Thyroid gland (tissue), 4 donors: ENCODE data around the gene PAX6. TPM values are rescaled to one million over a fixed set of nuclear protein-coding genes. Genes with fewer than 3 reads are reported as not detected.

Source experiments
- DNase-seq, 2 donors: peaks; one replicate each; pipeline ENCODE4 v3.0.0-alpha.2; 2019
- H3K27ac ChIP-seq, 3 donors: fragments of 200-600 bp; sonication (generic); 1 replicate in 2 of 3; 2 replicates in 1 of 3; pipeline ENCODE4 v1.5.1; 2016 to 2019; ENCODE audit warnings: mild to moderate bottlenecking in 1 of 3, moderate library complexity in 1 of 3
- H3K27me3 ChIP-seq: fragments of 200-600 bp; sonication (generic); one replicate; pipeline ENCODE4 v1.5.1; 2019
- H3K36me3 ChIP-seq, 2 donors: fragments of 200-600 bp; sonication (generic); one replicate each; pipeline ENCODE4 v1.5.1; 2016 to 2019
- H3K4me1 ChIP-seq, 2 donors: fragments of 200-600 bp; sonication (generic); one replicate each; pipeline ENCODE4 v1.5.1; 2017 to 2019
- H3K4me3 ChIP-seq, 3 donors: fragments of 200-600 bp; sonication (generic); replicated peaks in 1 of 3; 1 replicate in 2 of 3; 2 replicates in 1 of 3; pipeline ENCODE4 v1.5.1; 2016; ENCODE audit warnings: mild to moderate bottlenecking in 1 of 3
- H3K9me3 ChIP-seq: fragments of 200-600 bp; sonication (generic); one replicate; pipeline ENCODE4 v1.5.1; 2017
- CTCF ChIP-seq, 6 experiments: fragments of 200-600 bp in 3 of 6; fragments of 450-650 bp in 3 of 6; sonication (generic) in 3 of 6; IDR thresholded peaks; one replicate each; pipeline ENCODE4 v1.5.1; 2016 to 2019; ENCODE audit warnings: antibody characterized with exemption in 6 of 6, mild to moderate bottlenecking in 2 of 6, inconsistent platforms in 1 of 6, moderate library complexity in 1 of 6
- POLR2A ChIP-seq, 2 donors: fragments of 450-650 bp; IDR thresholded peaks; one replicate each; pipeline ENCODE4 v1.6.1; 2017; ENCODE audit warnings: antibody characterized with exemption in 2 of 2, mild to moderate bottlenecking in 2 of 2, moderate library complexity in 1 of 2
- WGBS, 2 donors: methylation state at CpG; one replicate each; pipeline ENCODE4 v1.1.5; 2017; 5-methylcytosine and 5-hydroxymethylcytosine counted together
- intact Hi-C: fragments of 100-400 bp; cut with DNase I; formaldehyde crosslinking; loops from one replicate; pipeline ENCODE4 v1.15.1; 2023
- total RNA-seq, 4 donors: library from RNA; depleted of rRNA; stranded (reverse); fragments of >200 nt; gene quantifications; one replicate each; pipeline ENCODE4 v1.2.3, GENCODE V29; 2016

Gene PAX6
- total RNA-seq, 4 donors from 2014 or later = not detected

- Histone ChIP-seq H3K27ac (no peak overlapping the region), H3K4me3 (no peak overlapping the region), H3K27me3 (peaks cover 61% of the 10 kb centered on the region), H3K4me1 (peaks cover 13 to 15% of the 10 kb centered on the region in 2 donors), H3K9me3 (no peaks in the 10 kb centered on the region), H3K36me3 (no peaks in the 10 kb centered on the region)
- 11 to 13% methylated on average over 31 of the region's 31 CpGs for WGBS, 2 donors
- no peak for DNase-seq
- TF ChIP-seq CTCF (IDR thresholded peaks at IDR 0.05) = no peak
- no peak for TF ChIP-seq POLR2A (IDR thresholded peaks at IDR 0.05)
- intact Hi-C loops = no loop called here
Observed at GRCh38 chr11:31797190-31798056, 13.7 kb downstream of the PAX6 start.

GRCh38 chr11:31796499-31797189 lies 14.5 kb downstream of the PAX6 start:
- peaks cover 56% of the 10 kb centered on the region for H3K27me3 ChIP-seq
- no peak overlapping the region for H3K27ac ChIP-seq
- 14 to 15% methylated on average over 19 of the region's 19 CpGs for WGBS, 2 donors
- no peak overlapping the region for H3K4me3 ChIP-seq
- TF ChIP-seq CTCF (IDR thresholded peaks at IDR 0.05) (no peak), POLR2A (IDR thresholded peaks at IDR 0.05) (no peak)
- H3K4me1 ChIP-seq = peaks cover 13 to 15% of the 10 kb centered on the region in 2 donors
- no peak for DNase-seq
- intact Hi-C loops = no loop called here
- no peaks in the 10 kb centered on the region for H3K9me3 ChIP-seq
- no peaks in the 10 kb centered on the region for H3K36me3 ChIP-seq

GRCh38 chr11:31795706-31796498 lies 15.2 kb downstream of the PAX6 start:
- Histone ChIP-seq H3K9me3 (no peaks in the 10 kb centered on the region), H3K27ac (no peak overlapping the region), H3K4me3 (no peak overlapping the region), H3K27me3 (peaks cover 48% of the 10 kb centered on the region), H3K36me3 (no peaks in the 10 kb centered on the region), H3K4me1 (peaks cover 13 to 15% of the 10 kb centered on the region in 2 donors)
- 42% methylated on average over 22 of the region's 22 CpGs for WGBS, 2 donors
- TF ChIP-seq POLR2A (IDR thresholded peaks at IDR 0.05) (no peak), CTCF (IDR thresholded peaks at IDR 0.05) (no peak)
- no peak for DNase-seq
- intact Hi-C loops = no loop called here

GRCh38 chr11:31794548-31794947 lies 16.6 kb downstream of the PAX6 start:
- no peak for DNase-seq
- Histone ChIP-seq H3K4me3 (no peak overlapping the region), H3K4me1 (peaks cover 13% of the 10 kb centered on the region in 2 donors), H3K9me3 (no peaks in the 10 kb centered on the region), H3K27me3 (peaks cover 35% of the 10 kb centered on the region), H3K36me3 (no peaks in the 10 kb centered on the region), H3K27ac (no peak overlapping the region)
- intact Hi-C loops = no loop called here
- WGBS, 2 donors = 81 to 84% methylated on average over 4 of the region's 4 CpGs
- TF ChIP-seq POLR2A (IDR thresholded peaks at IDR 0.05) = no peak
- TF ChIP-seq CTCF (IDR thresholded peaks at IDR 0.05) = no peak
